Measurements from ENCODE around the gene ACOT7.
"Not testable (repeated sequence)": the region's sequence is repeated elsewhere in the genome, so short reads cannot be mapped to it uniquely, and the experiment has no call there.

ACOT7 gene

DNA sequence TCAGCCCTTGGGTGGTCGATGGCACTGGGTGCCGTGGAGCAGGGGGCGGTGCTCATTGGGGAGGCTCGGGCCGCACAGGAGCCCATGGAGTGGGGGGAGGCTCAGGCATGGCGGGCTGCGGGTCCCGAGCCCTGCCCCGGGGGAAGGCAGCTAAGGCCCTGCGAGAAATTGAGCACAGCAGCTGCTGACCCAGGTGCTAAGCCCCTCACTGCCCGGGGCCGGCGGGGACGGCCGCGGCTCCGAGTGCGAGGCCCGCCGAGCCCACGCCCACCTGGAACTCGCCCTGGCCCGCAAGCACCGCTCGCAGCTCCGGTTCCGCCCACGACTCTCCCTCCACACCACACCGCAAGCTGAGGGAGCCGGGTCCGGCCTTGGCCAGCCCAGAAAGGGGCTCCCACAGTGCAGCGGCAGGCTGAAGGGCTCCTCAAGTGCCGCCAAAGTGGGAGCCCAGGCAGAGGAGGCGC lies 2.2 kb upstream of the ACOT7 start:
- DNase-seq = not testable (repeated sequence)

DNA sequence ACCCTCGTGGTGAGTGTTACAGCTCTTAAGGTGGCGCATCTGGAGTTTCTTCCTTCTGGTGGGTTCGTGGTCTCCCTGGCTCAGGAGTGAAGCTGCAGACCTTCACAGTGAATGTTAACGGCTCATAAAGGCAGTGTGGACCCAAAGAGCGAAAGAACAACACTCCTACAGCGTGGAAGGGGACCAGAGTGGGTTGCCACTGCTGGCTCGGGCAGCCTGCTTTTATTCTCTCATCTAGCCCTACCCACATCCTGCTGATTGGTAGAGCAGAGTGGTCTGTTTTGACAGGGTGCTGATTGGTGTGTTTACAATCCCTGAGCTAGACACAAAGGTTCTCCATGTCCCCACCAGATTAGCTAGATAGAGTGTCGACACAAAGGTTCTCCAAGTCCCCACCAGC lies 1.6 kb upstream of the ACOT7 start:
- not testable (repeated sequence) for DNase-seq

DNA sequence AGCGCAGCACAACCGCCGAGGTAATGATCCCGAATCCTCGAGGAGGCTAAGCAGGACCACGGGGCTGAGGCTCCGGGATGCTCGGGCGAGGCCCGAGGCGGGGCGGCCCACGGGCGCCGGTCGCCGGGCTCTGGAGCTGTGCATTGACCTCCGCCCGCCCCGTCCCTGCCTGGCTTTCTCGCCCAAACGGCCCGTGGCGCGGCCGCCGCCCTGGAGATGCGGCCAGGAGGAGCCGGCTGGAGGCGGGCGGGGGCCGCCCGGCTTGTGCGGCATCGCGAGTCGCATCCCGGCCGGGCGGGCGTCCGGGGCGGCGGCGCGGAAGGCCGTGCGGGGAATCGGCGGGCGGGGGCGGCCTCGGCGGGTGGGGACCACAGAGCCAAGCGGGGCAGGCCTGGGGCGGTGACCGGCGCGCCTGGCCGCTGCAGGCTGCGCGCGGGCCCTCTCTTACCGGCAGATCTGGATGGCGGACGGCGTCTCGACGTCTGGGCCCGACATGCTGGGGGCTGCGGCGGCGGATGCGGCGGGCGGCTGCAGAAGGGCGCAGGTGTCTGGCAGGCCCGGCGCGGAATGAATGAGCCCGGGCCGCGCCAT lies 663 bp downstream of the ACOT7 start:
- DNase-seq = no peak

GRCh38 chr1:6391951-6392808 lies 1.4 kb downstream of the ACOT7 start:
- no peak for DNase-seq

DNA sequence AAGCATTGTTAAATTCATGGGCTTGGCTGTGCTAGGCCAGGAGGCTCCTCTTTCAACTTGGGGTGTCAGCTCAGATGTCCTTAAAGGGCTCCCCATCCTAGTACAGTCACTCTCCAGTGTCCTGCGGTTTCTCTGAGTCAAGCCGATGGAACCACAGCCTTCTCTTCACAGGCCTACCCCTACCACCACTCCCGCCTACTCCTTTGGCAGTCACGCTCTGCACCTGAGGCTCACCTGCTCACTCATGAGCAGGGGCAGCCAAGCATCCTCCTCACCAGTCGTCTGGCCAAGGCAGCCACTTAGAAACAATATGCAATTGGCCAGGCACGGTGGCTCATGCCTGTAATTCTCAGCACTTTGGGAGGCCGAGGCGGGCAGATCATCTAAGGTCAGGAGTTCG lies 3.6 kb downstream of the ACOT7 start:
- DNase-seq = no peak

DNA sequence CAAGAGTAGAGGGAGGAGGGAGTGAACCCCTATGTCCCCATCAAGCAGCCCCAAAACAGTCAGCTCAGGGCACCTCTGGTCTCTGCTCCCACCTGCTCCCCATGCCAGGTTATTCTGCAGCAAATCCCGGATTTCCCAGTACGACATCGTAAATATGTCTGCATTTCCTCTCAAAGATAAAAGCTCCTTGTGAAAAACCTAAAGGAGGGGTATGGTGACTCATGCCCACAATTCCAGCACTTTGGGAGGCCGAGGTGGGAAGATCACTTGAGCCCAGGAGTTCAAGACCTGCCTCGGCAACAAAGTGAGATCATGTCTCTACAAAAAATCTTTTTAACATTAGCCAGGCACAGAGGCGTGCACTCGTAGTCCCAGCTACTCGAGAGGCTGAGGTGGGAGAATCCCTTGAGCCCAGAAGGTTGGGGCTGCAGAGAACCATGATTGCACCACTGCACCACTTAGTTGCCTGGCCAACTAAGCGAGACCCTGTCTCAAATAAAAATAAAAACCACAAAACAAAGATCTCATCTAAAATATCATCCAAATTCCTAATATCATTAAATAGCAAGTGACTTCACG lies 7.1 kb downstream of the ACOT7 start:
- no peak for DNase-seq

- DNase-seq = peak; percentile 54
Observed at GRCh38 chr1:6385488-6386191, 7.9 kb downstream of the ACOT7 start.

DNA sequence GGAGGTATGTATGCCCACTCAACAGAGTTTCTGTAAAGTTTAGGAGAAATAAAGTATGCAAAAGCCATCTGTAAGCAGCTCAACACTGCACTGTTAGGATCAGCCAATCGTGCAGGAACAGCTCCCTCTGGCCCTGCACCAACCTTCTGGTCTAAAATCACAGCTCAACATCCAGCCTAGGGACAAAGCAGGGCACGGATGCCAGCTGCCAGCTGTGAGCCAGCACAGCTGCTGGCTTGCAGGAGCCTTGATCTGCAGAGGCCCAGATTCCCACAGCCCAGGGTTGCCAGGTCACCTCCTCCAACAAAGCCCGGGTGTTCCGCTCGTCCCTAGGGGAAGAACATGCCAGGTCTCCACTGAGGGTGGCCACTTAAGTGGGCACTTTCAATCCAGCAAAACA lies 8.6 kb downstream of the ACOT7 start:
- DNase-seq = peak; percentile 58

DNA sequence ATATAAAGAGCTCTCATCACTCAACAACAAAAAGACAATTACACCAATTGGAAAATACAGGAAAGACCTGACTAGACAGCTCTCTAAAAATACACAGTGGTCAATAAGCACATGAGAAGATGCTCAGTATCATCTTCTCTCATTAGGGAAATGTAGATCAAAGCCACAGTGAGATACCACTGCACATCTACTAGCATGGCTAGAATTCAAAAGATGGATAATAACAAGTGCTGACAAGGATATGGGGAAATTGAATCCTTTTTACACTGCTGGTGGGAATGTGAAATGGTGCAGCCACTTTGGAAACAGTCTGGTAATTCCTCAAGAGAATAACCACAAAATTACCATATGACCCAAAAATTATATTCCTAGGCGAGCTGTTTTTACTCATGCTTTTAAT lies 9.4 kb downstream of the ACOT7 start:
- DNase-seq = no peak

- no peak for DNase-seq
Observed at GRCh38 chr1:6380037-6380436, 13.5 kb downstream of the ACOT7 start.

GRCh38 chr1:6378096-6378746 lies 15.3 kb downstream of the ACOT7 start:
- no peak for DNase-seq

GRCh38 chr1:6373961-6374720 lies 19.4 kb downstream of the ACOT7 start:
- DNase-seq = no peak

- not testable (repeated sequence) for DNase-seq
Observed at GRCh38 chr1:6372236-6372635, 21.3 kb downstream of the ACOT7 start.

DNA sequence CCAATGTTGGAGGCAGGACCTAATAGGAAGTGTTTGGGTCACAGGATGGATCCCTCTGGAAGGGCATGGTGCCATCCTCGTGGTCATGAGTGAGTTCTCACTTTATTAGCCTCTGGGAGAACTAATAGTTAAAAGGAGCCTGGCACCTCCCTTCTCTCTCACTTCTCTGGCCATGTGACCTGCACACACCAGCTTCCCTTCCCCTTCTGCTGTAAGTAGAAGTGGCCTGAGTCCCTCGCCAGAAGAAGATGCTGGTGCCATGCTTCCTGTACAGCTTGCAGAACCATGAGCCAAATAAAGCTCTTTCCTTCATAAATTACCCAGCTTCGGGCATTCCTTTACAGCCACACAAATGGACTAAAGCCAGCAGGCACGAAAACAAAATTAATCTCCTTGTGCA lies 23.6 kb downstream of the ACOT7 start:
- DNase-seq = no peak

- no peak for DNase-seq
Observed at GRCh38 chr1:6367381-6368012, 26.1 kb downstream of the ACOT7 start.

GRCh38 chr1:6365047-6365446 lies 28.5 kb downstream of the ACOT7 start:
- no peak for DNase-seq

DNA sequence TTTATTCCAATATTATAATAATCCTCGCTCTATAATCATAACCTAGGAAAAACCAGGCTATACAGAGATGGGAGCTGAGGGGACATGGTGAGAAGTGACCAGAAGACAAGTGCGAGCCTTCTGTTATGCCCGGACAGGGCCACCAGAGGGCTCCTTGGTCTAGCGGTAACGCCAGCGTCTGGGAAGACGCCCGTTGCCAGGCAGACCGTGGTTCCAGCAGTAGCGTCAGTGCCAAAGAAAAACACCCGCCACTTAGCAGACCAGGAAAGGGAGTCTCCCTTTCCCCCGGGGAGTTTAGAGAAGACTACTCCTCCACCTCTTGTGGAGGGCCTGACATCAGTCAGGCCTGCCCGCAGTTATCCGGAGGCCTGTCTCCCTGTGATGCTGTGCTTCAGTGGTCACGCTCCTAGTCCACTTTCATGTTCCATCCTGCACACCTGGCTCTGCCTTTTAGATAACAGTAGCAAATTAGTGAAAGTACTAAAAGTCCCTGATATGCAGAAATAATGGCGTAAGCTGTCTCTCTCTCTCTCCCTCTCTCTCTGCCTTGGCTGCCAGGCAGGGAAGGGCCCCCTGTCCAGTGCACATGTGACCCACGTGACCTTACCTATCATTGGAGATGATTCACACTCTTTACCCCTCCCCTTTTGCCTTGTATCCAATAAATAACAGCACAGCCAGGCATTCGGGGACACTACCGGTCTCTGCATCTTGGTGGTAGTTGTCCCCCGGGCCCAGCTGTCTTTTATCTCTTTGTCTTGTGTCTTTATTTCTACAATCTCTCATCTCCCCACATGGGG lies 30.3 kb downstream of the ACOT7 start:
- not testable (repeated sequence) for DNase-seq

DNA sequence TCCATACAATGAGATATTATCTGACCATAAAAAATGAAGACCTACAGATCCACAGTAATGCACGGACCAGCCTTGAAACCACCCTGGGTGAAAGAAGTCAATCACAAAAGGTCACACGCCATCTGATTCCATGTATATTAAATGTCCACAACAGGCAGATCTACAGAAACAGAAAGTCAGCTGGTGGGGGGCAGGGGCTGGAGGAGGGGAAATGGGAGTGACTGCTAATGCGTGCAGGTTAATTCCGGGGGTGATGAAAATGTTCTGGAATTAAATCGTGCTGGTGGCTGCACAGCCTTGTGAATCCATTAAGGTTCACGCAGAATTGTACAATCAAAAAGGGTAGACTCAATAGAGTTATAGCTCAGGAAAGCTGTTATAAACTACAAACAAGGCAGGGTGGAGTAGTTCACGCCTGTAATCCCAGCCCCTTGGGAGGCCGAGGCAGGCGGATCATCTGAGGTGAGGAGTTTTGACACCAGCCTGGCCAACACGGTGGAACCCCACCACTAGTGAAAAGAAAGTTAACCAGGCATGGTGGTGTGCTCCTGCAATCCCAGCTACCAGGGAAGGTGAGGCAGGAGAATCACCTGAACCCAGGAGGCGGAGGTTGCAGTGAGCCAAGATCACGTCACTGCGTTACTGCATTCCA lies 32.3 kb downstream of the ACOT7 start:
- no peak for DNase-seq

DNA sequence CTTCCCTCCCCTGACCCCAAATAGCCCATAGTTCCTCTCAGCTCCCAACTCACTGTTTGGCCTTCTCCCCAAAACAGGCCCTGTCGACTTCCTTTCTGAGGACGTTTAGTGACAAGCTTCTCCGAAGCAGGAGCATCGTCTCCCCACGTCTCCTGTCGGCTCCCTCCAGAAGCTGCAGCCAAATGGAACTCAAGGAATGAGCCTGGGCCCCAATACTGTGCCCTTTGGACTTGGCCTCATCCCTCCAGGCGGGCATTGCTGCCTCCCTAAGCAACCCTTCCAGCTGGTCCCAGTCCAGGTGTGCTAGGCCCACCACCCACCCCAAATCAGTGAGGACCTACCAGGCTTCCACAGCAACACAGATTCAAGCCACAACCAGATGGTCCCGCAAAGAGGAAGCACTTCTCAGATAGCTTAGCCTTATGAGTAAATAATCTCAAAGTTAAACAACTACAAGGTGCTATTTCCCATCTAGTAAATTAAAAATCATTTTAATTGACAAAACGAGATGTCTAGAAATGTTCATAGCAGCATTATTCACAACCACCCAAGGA lies 33.0 kb downstream of the ACOT7 start:
- DNase-seq = no peak

DNA sequence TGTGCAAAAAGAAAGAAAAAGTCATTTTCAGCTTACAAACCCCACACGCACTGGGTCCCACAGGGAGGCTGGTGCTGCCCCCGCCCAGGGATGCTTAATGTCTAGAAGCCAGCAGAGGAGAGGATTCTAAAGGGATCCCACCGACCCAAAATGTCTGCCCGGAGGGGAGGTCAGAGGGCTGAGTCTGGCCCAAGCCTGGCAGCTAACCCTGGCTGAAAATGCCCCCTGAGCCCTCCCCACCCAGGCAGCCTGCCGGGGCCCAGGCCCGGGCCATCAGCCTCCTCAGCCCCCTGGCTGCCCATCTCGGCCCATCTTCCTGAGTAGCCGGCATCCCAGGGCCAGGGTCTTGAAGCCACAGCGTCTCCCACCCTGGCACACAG lies 33.5 kb downstream of the ACOT7 start:
- DNase-seq = no peak
